ENCODE data around the gene CAPG.

The CAPG gene

DNA sequence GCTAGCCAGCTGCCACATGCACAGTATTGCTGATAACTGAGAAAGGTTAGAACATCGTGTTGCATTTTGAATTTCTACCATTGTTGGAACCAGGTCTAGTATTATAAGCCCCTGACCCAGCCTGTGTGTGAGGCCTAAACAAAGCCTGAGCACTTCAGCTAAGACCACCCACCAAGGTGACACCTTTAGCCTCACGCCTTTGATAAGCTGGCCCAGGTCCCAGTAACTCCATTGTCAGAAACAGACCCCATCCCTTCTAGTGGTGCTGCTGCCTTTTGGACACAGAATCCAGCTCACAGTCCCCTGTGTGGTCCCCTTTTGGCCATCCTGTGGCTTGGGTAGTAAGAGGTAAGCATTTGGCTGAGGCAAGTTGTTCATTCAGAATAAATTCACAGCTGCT lies 54.0 kb downstream of the CAPG start:
- no peak for DNase-seq (ENCODE audit: low read depth)

GRCh38 chr2:85355521-85355920 lies 54.6 kb downstream of the CAPG start:
- DNase-seq (ENCODE audit: low read depth), result no peak

GRCh38 chr2:85355073-85355410 lies 55.1 kb downstream of the CAPG start:
- DNase-seq (ENCODE audit: low read depth), result no peak

DNA sequence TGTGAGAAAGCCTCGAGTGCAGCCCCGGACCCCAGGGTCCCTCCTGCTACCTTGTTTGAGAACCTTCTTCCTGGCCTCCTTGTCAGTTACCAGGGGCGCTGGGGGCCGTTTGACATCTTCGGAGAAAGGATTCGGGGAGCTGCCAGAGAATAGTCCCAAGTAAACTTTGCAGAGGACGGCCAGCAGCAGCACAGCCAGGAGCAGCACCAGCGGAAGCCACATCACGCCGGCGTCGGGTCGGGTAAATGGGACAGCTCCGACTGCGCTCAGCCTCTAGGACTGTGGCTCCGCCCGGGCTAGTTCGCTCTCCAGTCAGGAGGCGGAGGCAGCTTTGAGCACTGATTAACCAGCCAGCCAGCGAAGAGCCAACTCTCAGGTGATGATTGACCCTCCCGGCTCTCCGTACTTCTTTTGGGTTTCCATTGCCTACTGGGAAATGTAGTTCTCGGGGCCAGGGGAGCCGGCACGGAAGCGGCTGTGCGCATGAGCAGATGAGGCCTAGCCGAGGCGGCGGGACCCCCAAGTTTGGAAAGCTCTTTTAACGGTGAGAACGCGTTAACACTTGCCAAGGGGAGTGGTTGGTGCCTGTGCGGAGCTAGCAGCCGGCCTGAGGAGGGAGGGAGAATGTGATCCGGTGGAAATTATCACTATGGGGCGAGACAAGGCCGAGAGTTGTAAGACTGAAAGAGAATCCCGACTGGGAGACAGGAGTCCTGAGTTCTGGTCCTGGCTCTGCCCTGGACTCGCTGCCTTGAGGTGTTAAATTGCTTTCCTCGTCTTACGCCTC lies 55.7 kb downstream of the CAPG start, which contains the start of the genes ELMOD3 and RETSAT:
ELMOD3 (plus strand) TSS at position 484 of the 787 bp plus-strand sequence. CDS start 2,430 bp downstream, outside the sequence.
RETSAT (minus strand) TSS at position 243 of the 787 bp plus-strand sequence; CDS start at position 222, 21 bp downstream.
- DNase-seq (ENCODE audit: low read depth), result peak; percentile 88

GRCh38 chr2:85353876-85354285 lies 56.3 kb downstream of the CAPG start:
- DNase-seq (ENCODE audit: low read depth), result no peak

DNA sequence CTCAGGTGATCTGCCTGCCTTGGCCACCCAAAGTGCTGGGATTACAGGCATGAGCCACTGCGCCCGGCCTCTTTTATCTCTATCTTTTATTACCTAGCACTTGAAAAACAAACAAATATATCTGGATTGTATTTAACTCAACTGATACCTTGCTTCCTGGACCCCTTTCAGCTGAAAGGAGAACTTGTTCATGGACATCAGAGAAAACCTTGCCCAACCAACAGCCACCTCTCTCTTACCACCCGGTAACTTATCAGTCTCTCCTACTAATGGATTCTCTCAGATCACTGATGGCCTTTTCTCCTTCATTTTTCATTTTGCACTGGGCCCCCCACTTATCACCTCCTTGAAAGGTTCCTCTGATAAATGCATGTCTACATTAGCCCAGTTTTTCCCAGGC lies 62.6 kb downstream of the CAPG start:
- no peak for DNase-seq (ENCODE audit: low read depth)
